ENCODE data around the gene APBA2.

APBA2 gene

DNA sequence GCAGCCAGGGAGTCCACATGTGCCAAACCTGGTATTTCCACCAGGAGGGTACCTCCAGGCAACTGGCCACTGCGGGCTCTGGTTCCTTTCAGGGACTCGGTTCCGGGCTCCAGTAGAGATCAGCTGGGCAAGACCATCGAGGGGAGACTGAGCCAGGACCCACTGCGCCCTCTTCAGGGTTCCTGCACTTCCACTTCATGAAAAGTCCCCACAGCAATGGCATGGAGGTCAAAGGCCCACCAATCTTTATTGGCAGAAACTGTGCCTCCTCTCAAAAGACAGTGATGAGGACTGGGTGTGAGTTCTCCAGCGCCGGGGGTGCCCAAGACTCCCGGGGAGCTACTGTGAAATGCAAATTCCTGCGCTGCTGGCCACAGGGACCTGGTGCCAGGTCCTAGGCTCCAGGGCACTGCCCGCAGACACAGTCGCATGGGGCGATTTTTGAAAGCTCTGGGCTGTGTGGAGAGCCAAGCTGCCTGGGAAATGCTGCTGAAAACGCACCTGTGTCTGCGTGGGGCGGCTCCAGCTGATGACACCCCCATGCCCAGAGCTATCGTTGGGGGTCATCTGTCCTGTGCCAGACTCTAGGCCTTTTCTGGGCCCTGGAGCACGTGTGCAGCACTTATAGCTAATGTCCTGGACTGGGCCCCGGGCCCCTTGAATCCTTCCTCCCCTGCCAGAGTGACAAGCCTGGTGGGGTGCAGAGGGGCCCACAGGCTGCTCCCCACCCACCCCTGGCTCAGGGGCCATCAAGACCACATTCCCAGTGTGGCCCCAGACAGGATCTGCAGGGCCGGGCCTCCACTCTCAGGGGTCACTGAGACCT, 239.8 kb downstream of the APBA2 start:
- TF ChIP-seq, protein P1, sequence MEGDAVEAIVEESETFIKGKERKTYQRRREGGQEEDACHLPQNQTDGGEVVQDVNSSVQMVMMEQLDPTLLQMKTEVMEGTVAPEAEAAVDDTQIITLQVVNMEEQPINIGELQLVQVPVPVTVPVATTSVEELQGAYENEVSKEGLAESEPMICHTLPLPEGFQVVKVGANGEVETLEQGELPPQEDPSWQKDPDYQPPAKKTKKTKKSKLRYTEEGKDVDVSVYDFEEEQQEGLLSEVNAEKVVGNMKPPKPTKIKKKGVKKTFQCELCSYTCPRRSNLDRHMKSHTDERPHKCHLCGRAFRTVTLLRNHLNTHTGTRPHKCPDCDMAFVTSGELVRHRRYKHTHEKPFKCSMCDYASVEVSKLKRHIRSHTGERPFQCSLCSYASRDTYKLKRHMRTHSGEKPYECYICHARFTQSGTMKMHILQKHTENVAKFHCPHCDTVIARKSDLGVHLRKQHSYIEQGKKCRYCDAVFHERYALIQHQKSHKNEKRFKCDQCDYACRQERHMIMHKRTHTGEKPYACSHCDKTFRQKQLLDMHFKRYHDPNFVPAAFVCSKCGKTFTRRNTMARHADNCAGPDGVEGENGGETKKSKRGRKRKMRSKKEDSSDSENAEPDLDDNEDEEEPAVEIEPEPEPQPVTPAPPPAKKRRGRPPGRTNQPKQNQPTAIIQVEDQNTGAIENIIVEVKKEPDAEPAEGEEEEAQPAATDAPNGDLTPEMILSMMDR (conservative IDR thresholded peaks at IDR 0.05; ENCODE audit: low read length), result no peak
- no peak for TF ChIP-seq EZH2phosphoT487 (IDR thresholded peaks at IDR 0.05; ENCODE audit: borderline replicate concordance)
- H3K27me3 ChIP-seq (ENCODE audit: insufficient read depth, low read length, poor library complexity, severe bottlenecking), result no peaks in the 10 kb centered on the region
- no peak overlapping the region for H3K4me2 ChIP-seq (ENCODE audit: low read depth, low read length, poor library complexity, severe bottlenecking)

DNA sequence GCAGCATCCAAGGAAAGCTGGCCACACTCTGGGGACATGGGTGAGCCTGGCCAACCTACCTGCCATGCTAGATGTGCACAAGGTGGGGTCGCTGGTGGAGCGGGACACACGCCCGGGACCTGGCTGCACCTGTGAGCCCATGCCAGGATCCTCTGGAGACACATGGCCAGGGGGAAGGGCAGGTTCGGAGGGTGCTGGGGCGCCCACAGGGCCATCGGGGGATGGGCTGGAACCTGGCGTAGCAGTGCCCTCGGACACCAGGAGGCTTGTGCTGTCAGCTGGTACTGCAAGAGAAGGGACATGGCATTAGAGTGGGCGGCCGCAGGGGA, 240.4 kb downstream of the APBA2 start:
- Histone ChIP-seq H3K79me2 (ENCODE audit: insufficient read depth, low read length) (no peaks in the 10 kb centered on the region), H3F3A (ENCODE audit: low read depth) (no peaks in the 10 kb centered on the region), H3K27me3 (ENCODE audit: insufficient read depth, low read length, poor library complexity, severe bottlenecking) (no peaks in the 10 kb centered on the region), H3K9me3 (ENCODE audit: insufficient read depth, low read depth, low read length) (no peaks in the 10 kb centered on the region), H3K4me2 (ENCODE audit: low read depth, low read length, poor library complexity, severe bottlenecking) (no peak overlapping the region), H3K4me3 (ENCODE audit: low read length, poor library complexity, severe bottlenecking) (no peak overlapping the region), H3K9me2 (replicated peaks; ENCODE audit: low read depth, low read length) (no peaks in the 10 kb centered on the region), H3K36me3 (ENCODE audit: insufficient read depth, low read length) (no peaks in the 10 kb centered on the region), H3K9ac (ENCODE audit: low read depth, low read length, poor library complexity, severe bottlenecking) (no peak overlapping the region), H4K20me1 (ENCODE audit: insufficient read depth, low read length, poor library complexity, severe bottlenecking) (no peaks in the 10 kb centered on the region), H2AFZ (ENCODE audit: low read length) (no peak overlapping the region), H3K4me1 (ENCODE audit: insufficient read depth, low read length, poor library complexity, severe bottlenecking) (peaks cover 9% of the 10 kb centered on the region)
- no peak for TF ChIP-seq EZH2phosphoT487 (IDR thresholded peaks at IDR 0.05; ENCODE audit: borderline replicate concordance)
- TF ChIP-seq, protein P1 (conservative IDR thresholded peaks at IDR 0.05; ENCODE audit: low read length), result no peak

More for the DNA sequence above, 239.8 kb downstream of the APBA2 start:
- Histone ChIP-seq H3K9ac (ENCODE audit: low read depth, low read length, poor library complexity, severe bottlenecking) (no peak overlapping the region), H3K9me2 (replicated peaks; ENCODE audit: low read depth, low read length) (no peaks in the 10 kb centered on the region), H4K20me1 (ENCODE audit: insufficient read depth, low read length, poor library complexity, severe bottlenecking) (no peaks in the 10 kb centered on the region), H3K79me2 (ENCODE audit: insufficient read depth, low read length) (no peaks in the 10 kb centered on the region), H2AFZ (ENCODE audit: low read length) (no peak overlapping the region), H3K9me3 (ENCODE audit: insufficient read depth, low read depth, low read length) (no peaks in the 10 kb centered on the region), H3F3A (ENCODE audit: low read depth) (no peaks in the 10 kb centered on the region), H3K4me3 (ENCODE audit: low read length, poor library complexity, severe bottlenecking) (no peak overlapping the region), H3K36me3 (ENCODE audit: insufficient read depth, low read length) (no peaks in the 10 kb centered on the region), H3K4me1 (ENCODE audit: insufficient read depth, low read length, poor library complexity, severe bottlenecking) (peaks cover 9% of the 10 kb centered on the region)

DNA sequence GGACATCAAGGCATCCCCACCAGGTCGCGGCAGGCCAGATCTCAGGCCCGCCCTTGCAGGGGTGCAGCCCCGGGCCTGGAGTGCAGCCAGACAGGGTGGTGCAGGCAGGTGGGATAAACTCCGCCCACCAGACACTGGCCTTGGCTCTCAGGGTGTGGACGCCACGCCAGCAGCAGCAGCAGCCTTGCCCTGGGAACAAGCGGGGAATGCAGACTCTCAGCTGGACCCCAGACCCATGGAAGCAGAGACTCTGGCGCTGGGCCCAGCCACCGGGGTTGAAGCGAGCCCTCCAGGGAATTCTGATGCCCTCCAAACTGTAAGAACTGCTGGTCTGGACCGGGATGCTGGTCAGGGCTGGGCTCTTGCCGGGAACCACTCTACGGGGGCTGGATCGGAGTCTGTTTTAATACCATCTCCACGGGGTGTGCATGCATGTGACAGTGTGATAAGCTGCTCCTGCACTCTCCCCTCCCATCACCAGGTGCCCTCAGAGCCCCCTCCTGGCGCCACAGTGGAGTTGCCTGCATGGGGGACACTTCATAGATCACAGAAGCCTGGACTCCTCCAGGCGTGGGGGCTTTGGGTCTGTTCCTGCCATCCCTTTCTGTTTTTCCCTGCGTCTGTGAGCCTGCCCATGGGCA, 241.2 kb downstream of the APBA2 start:
- H3K79me2 ChIP-seq (ENCODE audit: insufficient read depth, low read length), result no peaks in the 10 kb centered on the region
- no peaks in the 10 kb centered on the region for H3K27me3 ChIP-seq (ENCODE audit: insufficient read depth, low read length, poor library complexity, severe bottlenecking)
- peaks cover 9% of the 10 kb centered on the region for H3K4me1 ChIP-seq (ENCODE audit: insufficient read depth, low read length, poor library complexity, severe bottlenecking)
- H3K4me3 ChIP-seq (ENCODE audit: low read length, poor library complexity, severe bottlenecking), result no peak overlapping the region
- no peaks in the 10 kb centered on the region for H3K36me3 ChIP-seq (ENCODE audit: insufficient read depth, low read length)
- no peaks in the 10 kb centered on the region for H3F3A ChIP-seq (ENCODE audit: low read depth)
- H2AFZ ChIP-seq (ENCODE audit: low read length), result no peak overlapping the region
- H4K20me1 ChIP-seq (ENCODE audit: insufficient read depth, low read length, poor library complexity, severe bottlenecking), result no peaks in the 10 kb centered on the region
- H3K9me2 ChIP-seq (replicated peaks; ENCODE audit: low read depth, low read length), result no peaks in the 10 kb centered on the region
- no peak overlapping the region for H3K4me2 ChIP-seq (ENCODE audit: low read depth, low read length, poor library complexity, severe bottlenecking)
- TF ChIP-seq EZH2phosphoT487 (IDR thresholded peaks at IDR 0.05; ENCODE audit: borderline replicate concordance), result no peak
- TF ChIP-seq, protein P1 (conservative IDR thresholded peaks at IDR 0.05; ENCODE audit: low read length), result peak; percentile 50
- H3K9ac ChIP-seq (ENCODE audit: low read depth, low read length, poor library complexity, severe bottlenecking), result no peak overlapping the region
- H3K9me3 ChIP-seq (ENCODE audit: insufficient read depth, low read depth, low read length), result no peaks in the 10 kb centered on the region
